ENCODE results near the gene ZNF536.

DNA sequence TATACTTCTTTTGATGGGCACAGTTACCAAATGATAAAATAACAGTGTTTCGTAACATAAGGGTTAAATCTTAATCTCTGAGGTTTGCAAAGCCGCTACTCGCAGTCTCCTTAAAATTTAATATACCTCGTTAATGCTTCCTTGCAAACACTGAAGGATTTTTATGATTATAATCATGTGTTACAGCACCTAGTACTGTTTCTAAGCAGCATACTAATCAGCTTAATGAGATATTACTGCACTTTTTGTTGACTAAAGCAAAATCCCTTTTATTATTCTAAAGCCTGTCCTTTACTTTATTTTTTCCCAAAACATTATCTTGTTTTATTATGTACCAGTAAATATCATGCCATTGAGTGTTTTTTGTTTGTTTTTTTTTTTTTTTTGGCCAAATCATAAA lies 70.5 kb downstream of the ZNF536 start:
- TF ChIP-seq EZH2 (IDR thresholded peaks at IDR 0.05; ENCODE audit: borderline replicate concordance, low read depth, low read length, severe bottlenecking) = no peak
- TF ChIP-seq, protein P1, sequence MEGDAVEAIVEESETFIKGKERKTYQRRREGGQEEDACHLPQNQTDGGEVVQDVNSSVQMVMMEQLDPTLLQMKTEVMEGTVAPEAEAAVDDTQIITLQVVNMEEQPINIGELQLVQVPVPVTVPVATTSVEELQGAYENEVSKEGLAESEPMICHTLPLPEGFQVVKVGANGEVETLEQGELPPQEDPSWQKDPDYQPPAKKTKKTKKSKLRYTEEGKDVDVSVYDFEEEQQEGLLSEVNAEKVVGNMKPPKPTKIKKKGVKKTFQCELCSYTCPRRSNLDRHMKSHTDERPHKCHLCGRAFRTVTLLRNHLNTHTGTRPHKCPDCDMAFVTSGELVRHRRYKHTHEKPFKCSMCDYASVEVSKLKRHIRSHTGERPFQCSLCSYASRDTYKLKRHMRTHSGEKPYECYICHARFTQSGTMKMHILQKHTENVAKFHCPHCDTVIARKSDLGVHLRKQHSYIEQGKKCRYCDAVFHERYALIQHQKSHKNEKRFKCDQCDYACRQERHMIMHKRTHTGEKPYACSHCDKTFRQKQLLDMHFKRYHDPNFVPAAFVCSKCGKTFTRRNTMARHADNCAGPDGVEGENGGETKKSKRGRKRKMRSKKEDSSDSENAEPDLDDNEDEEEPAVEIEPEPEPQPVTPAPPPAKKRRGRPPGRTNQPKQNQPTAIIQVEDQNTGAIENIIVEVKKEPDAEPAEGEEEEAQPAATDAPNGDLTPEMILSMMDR (IDR thresholded peaks at IDR 0.05; ENCODE audit: extremely low read depth in 1 of 2, insufficient read depth in 1 of 2, low read depth in 1 of 2, low read length in 2 of 2) = no peak
